GM18517 (cell line): ENCODE results near the gene PDZD2.

Source experiments
- ATAC-seq: cut with Tn5 transposase; IDR thresholded peaks from one replicate; pipeline ENCODE4 v1.9.1; 2021; ENCODE audit warnings: mild to moderate bottlenecking, moderate library complexity; ENCODE audit not compliant: unreplicated experiment

Gene PDZD2

GRCh38 chr5:32156635-32157034 lies 517.7 kb downstream of the PDZD2 start:
- ATAC-seq: no peak

- ATAC-seq: no peak
These were observed 518.1 kb downstream of the PDZD2 start for GRCh38 chr5:32157078-32157477.

- no peak for ATAC-seq
These were observed 519.7 kb downstream of the PDZD2 start for GRCh38 chr5:32158679-32158975.

GRCh38 chr5:32159328-32160072 lies 520.6 kb downstream of the PDZD2 start:
- no peak for ATAC-seq

- no peak for ATAC-seq
These were observed 521.3 kb downstream of the PDZD2 start for GRCh38 chr5:32160228-32160627.
